Upper lobe of left lung (tissue), 4 donors: ENCODE measurements around the gene OPCML.

Experiments used
- CTCF ChIP-seq, 6 experiments: fragments of 450-650 bp in 4 of 6; fragments of 200-600 bp in 2 of 6; sonication (generic) in 2 of 6; IDR thresholded peaks; one replicate each; pipeline ENCODE4 v1.5.1; 2016 to 2019; ENCODE audit warnings: antibody characterized with exemption in 6 of 6
- EP300 ChIP-seq, 4 donors: sonication (generic); formaldehyde crosslinking; IDR thresholded peaks; one replicate each; pipeline ENCODE4 v1.5.1; 2017; ENCODE audit warnings: antibody characterized with exemption in 4 of 4, control low read depth in 2 of 4
- POLR2AphosphoS5 ChIP-seq, 2 donors: sonication (generic); formaldehyde crosslinking; IDR thresholded peaks; one replicate each; pipeline ENCODE4 v1.5.1; 2017; ENCODE audit warnings: antibody characterized with exemption in 2 of 2

GRCh38 chr11:132969892-132970291, 562.4 kb downstream of the OPCML start:
- TF ChIP-seq CTCF (IDR thresholded peaks at IDR 0.05), result no peak
- TF ChIP-seq POLR2AphosphoS5 (IDR thresholded peaks at IDR 0.05), result no peak
- TF ChIP-seq EP300 (IDR thresholded peaks at IDR 0.05), result no peak
